Hepatocyte (in vitro differentiated cells): ENCODE data around the gene IRF2. TPM values are rescaled to one million over a fixed set of nuclear protein-coding genes. Genes with fewer than 3 reads are reported as not detected.

Experiments used
- DNase-seq: peaks from one replicate; pipeline ENCODE4 v3.0.0-alpha.2; 2016; ENCODE audit warnings: low spot score
- H2AFZ ChIP-seq: fragments of 200-600 bp; sonication (generic); 2 replicates; pipeline ENCODE4 v1.6.0; 2016; ENCODE audit warnings: antibody characterized with exemption, mild to moderate bottlenecking
- H3K27ac ChIP-seq: fragments of 200-600 bp; sonication (generic); 2 replicates; pipeline ENCODE4 v1.5.1; 2016; ENCODE audit warnings: mild to moderate bottlenecking
- H3K27me3 ChIP-seq: fragments of 200-600 bp; sonication (generic); 2 replicates; pipeline ENCODE4 v1.6.1; 2016
- H3K36me3 ChIP-seq: fragments of 200-600 bp; sonication (generic); replicated peaks from 2 replicates; pipeline ENCODE4 v1.5.1; 2016; ENCODE audit warnings: low read depth; ENCODE audit not compliant: insufficient read depth
- H3K4me1 ChIP-seq: fragments of 200-600 bp; sonication (generic); 2 replicates; pipeline ENCODE4 v1.5.1; 2016; ENCODE audit warnings: mild to moderate bottlenecking, moderate library complexity; ENCODE audit not compliant: insufficient read depth
- H3K4me2 ChIP-seq: fragments of 200-600 bp; sonication (generic); 2 replicates; pipeline ENCODE4 v1.6.0; 2016
- H3K4me3 ChIP-seq: fragments of 200-600 bp; sonication (generic); 2 replicates; pipeline ENCODE4 v1.5.1; 2016; ENCODE audit warnings: mild to moderate bottlenecking
- H3K79me2 ChIP-seq: fragments of 200-600 bp; sonication (generic); 2 replicates; pipeline ENCODE4 v1.6.0; 2017; ENCODE audit warnings: mild to moderate bottlenecking
- H3K9me2 ChIP-seq: fragments of 200-600 bp; sonication (generic); replicated peaks from 2 replicates; pipeline ENCODE4 v1.6.0; 2017; ENCODE audit warnings: mild to moderate bottlenecking; ENCODE audit not compliant: insufficient read depth
- H3K9me3 ChIP-seq: fragments of 200-600 bp; sonication (generic); 2 replicates; pipeline ENCODE4 v1.5.1; 2016; ENCODE audit warnings: low read depth, mild to moderate bottlenecking
- H4K20me1 ChIP-seq: fragments of 200-600 bp; sonication (generic); 2 replicates; pipeline ENCODE4 v1.6.0; 2016; ENCODE audit warnings: mild to moderate bottlenecking; ENCODE audit not compliant: insufficient read depth, poor library complexity, severe bottlenecking
- CTCF ChIP-seq: fragments of 200-600 bp; sonication (generic); IDR thresholded peaks from 2 replicates; pipeline ENCODE4 v1.5.1; 2016; ENCODE audit warnings: antibody characterized with exemption, mild to moderate bottlenecking; ENCODE audit not compliant: poor library complexity
- EZH2 ChIP-seq: fragments of 200-600 bp; sonication (generic); IDR thresholded peaks from 2 replicates; pipeline ENCODE4 v1.6.1; 2016; ENCODE audit warnings: antibody characterized with exemption, mild to moderate bottlenecking, borderline replicate concordance
- EZH2phosphoT487 ChIP-seq: fragments of 200-600 bp; sonication (generic); IDR thresholded peaks from one replicate; pipeline ENCODE4 v1.6.1; 2018; ENCODE audit warnings: antibody characterized with exemption, mild to moderate bottlenecking, low read depth, moderate library complexity; ENCODE audit not compliant: unreplicated experiment, severe bottlenecking
- WGBS: methylation state at CpG from one replicate; pipeline ENCODE4 v1.1.6; 2016; ENCODE audit warnings: low lambda C conversion rate; ENCODE audit errors: missing lambda C conversion rate; 5-methylcytosine and 5-hydroxymethylcytosine counted together
- polyA plus RNA-seq: library from polyadenylated mRNA; unstranded; fragments of >200 nt; fragmentation: Nextera tagmentation; extraction: Ambion mirVana; gene quantifications from 2 replicates; pipeline ENCODE4 v1.2.1, GENCODE V29; 2016
- total RNA-seq: library from RNA; depleted of rRNA; stranded (reverse); fragments of >200 nt; gene quantifications from 2 replicates; pipeline ENCODE4 v1.2.3, GENCODE V29; 2014

Gene IRF2
- total and polyA plus RNA-seq, 2 experiments from 2014 or later: 17.7 to 41.1 TPM

DNA sequence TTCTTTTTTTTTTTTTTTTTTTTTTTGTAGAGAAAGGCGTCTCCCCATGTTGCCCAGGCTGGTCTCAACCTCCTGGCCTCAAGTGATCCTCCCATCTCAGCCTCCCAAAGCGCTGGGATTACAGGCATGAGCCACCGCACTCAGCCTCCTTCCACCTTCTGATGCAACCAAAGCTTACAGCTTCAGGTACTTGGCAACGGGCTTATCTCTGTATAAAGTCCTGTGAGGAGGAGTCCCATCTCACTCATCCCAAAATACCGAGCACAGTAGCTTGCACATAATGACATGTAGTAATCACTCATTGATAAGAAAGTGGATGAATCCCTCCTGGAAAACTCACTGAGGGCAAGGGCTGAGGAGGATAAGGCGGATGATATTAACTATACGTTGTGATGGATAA is 19.1 kb downstream of the IRF2 start:
- H3K4me1 ChIP-seq: peaks cover 11% of the 10 kb centered on the region
- no peak for DNase-seq
- H3K79me2 ChIP-seq: peaks cover 95% of the 10 kb centered on the region
- TF ChIP-seq EZH2 (no peak), CTCF (no peak), EZH2phosphoT487 (no peak)
- H3K27me3 ChIP-seq: no peaks in the 10 kb centered on the region
- no peaks in the 10 kb centered on the region for H3K36me3 ChIP-seq
- H2AFZ ChIP-seq: no peak overlapping the region
- H3K4me2 ChIP-seq: no peak overlapping the region
- no peak overlapping the region for H3K27ac ChIP-seq
- H3K9me2 ChIP-seq: no peaks in the 10 kb centered on the region
- H4K20me1 ChIP-seq: peaks cover 69% of the 10 kb centered on the region
- WGBS: 90% methylated on average over 7 of the region's 7 CpGs
- no peak overlapping the region for H3K4me3 ChIP-seq
- no peaks in the 10 kb centered on the region for H3K9me3 ChIP-seq

GRCh38 chr4:184453365-184454160 is 20.8 kb downstream of the IRF2 start:
- TF ChIP-seq EZH2: no peak
- no peak for TF ChIP-seq EZH2phosphoT487
- TF ChIP-seq CTCF: no peak
- H3K27me3 ChIP-seq: no peaks in the 10 kb centered on the region
- H3K36me3 ChIP-seq: no peaks in the 10 kb centered on the region
- no peaks in the 10 kb centered on the region for H3K9me3 ChIP-seq
- DNase-seq: peak; percentile 57
- H3K79me2 ChIP-seq: peaks cover 95% of the 10 kb centered on the region
- H3K9me2 ChIP-seq: no peaks in the 10 kb centered on the region
- WGBS: 18% methylated on average over 10 of the region's 10 CpGs
- no peak overlapping the region for H2AFZ ChIP-seq
- peaks cover 11% of the 10 kb centered on the region for H3K4me1 ChIP-seq
- peak overlapping the region; percentile 56 for H3K4me2 ChIP-seq
- peaks cover 66% of the 10 kb centered on the region for H4K20me1 ChIP-seq
- H3K27ac ChIP-seq: peak overlapping the region; percentile 70
- no peak overlapping the region for H3K4me3 ChIP-seq

DNA sequence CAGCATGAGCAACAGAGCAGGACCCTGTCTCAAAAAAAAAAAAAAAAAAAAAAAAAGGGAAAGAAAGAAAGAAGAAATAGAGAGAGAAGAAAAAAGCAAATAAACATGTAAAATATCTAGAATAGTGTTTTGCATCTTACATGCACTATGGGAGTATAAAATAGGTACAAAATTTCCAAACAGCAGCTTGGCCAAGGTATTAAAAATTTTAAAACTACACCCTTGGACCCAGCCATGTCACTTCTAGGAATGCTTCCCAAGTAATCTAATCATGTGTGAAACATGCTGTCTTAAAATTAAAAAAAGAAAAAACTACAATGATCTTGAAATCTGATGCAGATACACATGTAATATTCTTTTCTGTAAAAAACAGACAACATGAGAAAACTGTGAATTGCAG is 21.6 kb downstream of the IRF2 start:
- no peaks in the 10 kb centered on the region for H3K27me3 ChIP-seq
- no peaks in the 10 kb centered on the region for H3K9me3 ChIP-seq
- H3K79me2 ChIP-seq: peaks cover 95% of the 10 kb centered on the region
- H3K4me3 ChIP-seq: no peak overlapping the region
- no peak for TF ChIP-seq EZH2phosphoT487
- no peak for DNase-seq
- peaks cover 64% of the 10 kb centered on the region for H4K20me1 ChIP-seq
- peak overlapping the region; percentile 56 for H3K4me2 ChIP-seq
- no peaks in the 10 kb centered on the region for H3K9me2 ChIP-seq
- no peaks in the 10 kb centered on the region for H3K36me3 ChIP-seq
- peaks cover 11% of the 10 kb centered on the region for H3K4me1 ChIP-seq
- no peak overlapping the region for H2AFZ ChIP-seq
- H3K27ac ChIP-seq: no peak overlapping the region

- TF ChIP-seq CTCF (no peak), EZH2 (no peak), EZH2phosphoT487 (no peak)
- no peak for DNase-seq
- Histone ChIP-seq H3K4me2 (no peak overlapping the region), H3K27ac (no peak overlapping the region), H3K79me2 (peaks cover 95% of the 10 kb centered on the region), H3K27me3 (no peaks in the 10 kb centered on the region), H3K36me3 (no peaks in the 10 kb centered on the region), H3K9me3 (no peaks in the 10 kb centered on the region), H4K20me1 (peaks cover 63% of the 10 kb centered on the region), H3K4me3 (no peak overlapping the region), H3K9me2 (no peaks in the 10 kb centered on the region), H2AFZ (no peak overlapping the region), H3K4me1 (peaks cover 11% of the 10 kb centered on the region)
Measured at GRCh38 chr4:184451726-184452125, 22.6 kb downstream of the IRF2 start.
